Right lobe of liver (tissue), 6 donors: ENCODE data around the gene PHF21B. TPM values are rescaled to one million over a fixed set of nuclear protein-coding genes. Genes with fewer than 3 reads are reported as not detected.
"Not testable (repeated sequence)": the region's sequence is repeated elsewhere in the genome, so short reads cannot be mapped to it uniquely, and the experiment has no call there.

Experiments
- ATAC-seq, 4 donors: fragments of 200-7000 bp; cut with Tn5 transposase; one replicate each; pipeline ENCODE4 v1.9.1; 2020; ENCODE audit warnings: mild to moderate bottlenecking in 4 of 4, moderate library complexity in 4 of 4
- DNase-seq, 3 donors: peaks; one replicate each; pipeline ENCODE4 v3.0.0-alpha.2; 2020
- H3K27ac ChIP-seq, 3 donors: fragments of 200-600 bp; one replicate each; pipeline ENCODE4 v1.8.0; 2022
- H3K27me3 ChIP-seq, 2 donors: fragments of 200-600 bp; one replicate each; pipeline ENCODE4 v1.8.0; 2022
- H3K36me3 ChIP-seq, 4 donors: fragments of 200-600 bp; sonication (generic) in 1 of 4; one replicate each; pipeline versions ENCODE4 v1.5.1 to v1.8.0; 2017 to 2022; ENCODE audit warnings: control low read depth in 1 of 4
- H3K4me1 ChIP-seq, 4 donors: fragments of 200-600 bp; sonication (generic) in 1 of 4; one replicate each; pipeline versions ENCODE4 v1.5.1 to v1.8.0; 2017 to 2022; ENCODE audit warnings: control low read depth in 1 of 4
- H3K4me3 ChIP-seq, 3 donors: fragments of 200-600 bp; one replicate each; pipeline ENCODE4 v1.8.0; 2022
- H3K9me3 ChIP-seq, 4 donors: fragments of 200-600 bp; sonication (generic) in 1 of 4; one replicate each; pipeline versions ENCODE4 v1.5.1 to v1.8.0; 2017 to 2022; ENCODE audit warnings: control low read depth in 1 of 4
- POLR2A ChIP-seq: fragments of 450-650 bp; IDR thresholded peaks from one replicate; pipeline ENCODE4 v1.6.1; 2017; ENCODE audit warnings: antibody characterized with exemption, mild to moderate bottlenecking
- WGBS: methylation state at CpG from one replicate; pipeline ENCODE4 v1.1.6; 2018; ENCODE audit warnings: low coverage, low lambda C conversion rate; ENCODE audit not compliant: insufficient coverage; ENCODE audit errors: missing lambda C conversion rate; 5-methylcytosine and 5-hydroxymethylcytosine counted together
- intact Hi-C, 2 donors: fragments of 100-400 bp; cut with DNase I; formaldehyde crosslinking; loops; one replicate each; pipeline versions ENCODE4 v1.11.2 to v1.14.1; 2022
- total RNA-seq, 6 experiments: library from RNA; depleted of rRNA in 2 of 6; stranded (reverse); fragments of >200 nt in 2 of 6; fragmentation: NEBNext Ultra II Directional in 3 of 6; extraction: Animal tissue kit (Norgen Biotek cat#: 25700) in 3 of 6; gene quantifications; one replicate each; pipeline versions ENCODE4 v1.1.0 to v1.2.4, GENCODE V29; 2016 to 2023
- TF ChIP-seq, protein P1 (sequence below), 4 donors: fragments of 200-600 bp in 3 of 4; fragments of 450-650 bp in 1 of 4; IDR thresholded peaks; one replicate each; pipeline versions ENCODE4 v1.5.1 to v1.8.0; 2016 to 2022; ENCODE audit warnings: antibody characterized with exemption in 4 of 4, mild to moderate bottlenecking in 2 of 4
- donor health status: DM: no; HTN: yes; CAD: no.
- donor health status: DM: no; HTN: no; CAD: no.
- donor health status: DM: no; HTN: no; CAD: no.
- donor health status: DM: no; HTN: yes; CAD: no.
- donor health status: DM: no; HTN: yes; CAD: no.

PHF21B gene
- total RNA-seq, 6 experiments from 2014 or later, result not detected

DNA sequence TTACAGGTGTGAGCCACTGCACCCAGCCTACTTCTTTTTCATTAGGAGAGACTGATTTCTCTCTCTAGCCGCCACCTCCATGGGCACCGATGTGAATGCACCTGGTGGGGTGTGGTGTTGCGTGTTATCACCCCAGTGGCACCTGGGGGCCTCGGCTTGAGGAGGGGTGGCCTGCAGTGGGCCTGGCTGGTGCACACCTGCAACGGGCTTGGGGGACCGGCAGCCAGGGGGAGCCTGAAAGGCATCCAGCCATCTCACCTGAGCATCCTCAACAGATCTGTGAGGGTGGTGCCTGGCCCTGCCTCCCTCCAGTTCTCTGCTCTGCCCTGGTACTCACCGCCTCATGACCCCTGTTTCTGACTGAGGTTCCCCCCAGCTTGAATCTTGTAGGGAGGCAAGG, 148.6 kb downstream of the PHF21B start:
- no peak for DNase-seq
- TF ChIP-seq, protein P1, sequence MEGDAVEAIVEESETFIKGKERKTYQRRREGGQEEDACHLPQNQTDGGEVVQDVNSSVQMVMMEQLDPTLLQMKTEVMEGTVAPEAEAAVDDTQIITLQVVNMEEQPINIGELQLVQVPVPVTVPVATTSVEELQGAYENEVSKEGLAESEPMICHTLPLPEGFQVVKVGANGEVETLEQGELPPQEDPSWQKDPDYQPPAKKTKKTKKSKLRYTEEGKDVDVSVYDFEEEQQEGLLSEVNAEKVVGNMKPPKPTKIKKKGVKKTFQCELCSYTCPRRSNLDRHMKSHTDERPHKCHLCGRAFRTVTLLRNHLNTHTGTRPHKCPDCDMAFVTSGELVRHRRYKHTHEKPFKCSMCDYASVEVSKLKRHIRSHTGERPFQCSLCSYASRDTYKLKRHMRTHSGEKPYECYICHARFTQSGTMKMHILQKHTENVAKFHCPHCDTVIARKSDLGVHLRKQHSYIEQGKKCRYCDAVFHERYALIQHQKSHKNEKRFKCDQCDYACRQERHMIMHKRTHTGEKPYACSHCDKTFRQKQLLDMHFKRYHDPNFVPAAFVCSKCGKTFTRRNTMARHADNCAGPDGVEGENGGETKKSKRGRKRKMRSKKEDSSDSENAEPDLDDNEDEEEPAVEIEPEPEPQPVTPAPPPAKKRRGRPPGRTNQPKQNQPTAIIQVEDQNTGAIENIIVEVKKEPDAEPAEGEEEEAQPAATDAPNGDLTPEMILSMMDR (IDR thresholded peaks at IDR 0.05), result no peak
- no peak for TF ChIP-seq POLR2A
- H3K36me3 ChIP-seq, result no peaks in the 10 kb centered on the region

DNA sequence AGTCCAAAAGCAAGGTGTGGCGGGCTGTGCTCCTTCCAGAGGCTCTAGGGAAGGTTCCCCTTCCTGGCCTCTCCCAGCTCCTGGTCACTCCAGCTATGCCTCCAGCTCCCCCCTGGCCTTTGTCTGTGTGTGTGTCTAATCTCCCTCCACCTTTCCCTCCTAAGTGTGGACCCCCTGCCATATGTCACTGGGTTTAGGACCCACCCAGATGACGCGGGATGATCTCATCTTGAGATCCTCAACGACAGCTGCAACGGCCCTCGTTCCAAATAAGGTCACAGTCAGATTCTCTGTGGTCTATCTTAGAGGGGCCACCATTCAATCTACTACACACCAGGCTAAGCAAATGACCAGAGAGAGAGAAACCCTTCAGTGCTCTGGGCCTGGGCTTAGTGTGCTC, 149.5 kb downstream of the PHF21B start:
- 100% methylated on average over 1 of the region's 6 CpGs for WGBS
- no peak for ATAC-seq
- no peak for TF ChIP-seq POLR2A
- TF ChIP-seq, protein P1 (IDR thresholded peaks at IDR 0.05), result no peak
- no peaks in the 10 kb centered on the region for H3K9me3 ChIP-seq
- H3K27me3 ChIP-seq, result no peaks in the 10 kb centered on the region
- no peak for DNase-seq
- no peak overlapping the region for H3K27ac ChIP-seq
- no peaks in the 10 kb centered on the region for H3K36me3 ChIP-seq
- H3K4me3 ChIP-seq, result no peak overlapping the region
- H3K4me1 ChIP-seq, result no peaks in the 10 kb centered on the region
- intact Hi-C loops, result no loop called here

More for the DNA sequence above, 148.6 kb downstream of the PHF21B start:
- Histone ChIP-seq H3K27ac (no peak overlapping the region), H3K4me3 (no peak overlapping the region), H3K9me3 (no peaks in the 10 kb centered on the region), H3K27me3 (no peaks in the 10 kb centered on the region), H3K4me1 (no peaks in the 10 kb centered on the region)
- no peak for ATAC-seq
- no CpG with 5 or more reads among the region's 7 CpGs for WGBS
- intact Hi-C loops, result no loop called here

DNA sequence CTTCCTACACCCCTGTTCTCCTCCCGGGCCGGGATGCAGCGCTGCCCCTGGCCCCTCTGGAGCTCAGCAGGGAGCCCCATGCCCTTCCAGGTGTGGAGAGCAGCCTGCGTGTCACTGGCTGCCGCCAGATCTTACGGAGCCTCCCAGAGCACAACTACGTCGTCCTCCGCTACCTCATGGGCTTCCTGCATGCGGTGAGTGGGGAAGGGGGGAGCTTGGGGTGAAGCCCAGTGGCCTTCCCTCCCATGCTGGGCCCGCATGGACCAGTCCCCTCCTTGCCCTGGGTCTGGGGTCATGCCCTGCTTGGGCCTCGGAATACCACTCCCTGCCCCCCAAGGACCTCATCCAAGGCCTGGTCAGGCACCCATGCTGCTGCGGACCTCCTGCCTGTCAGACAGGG, 150.2 kb downstream of the PHF21B start:
- no peak overlapping the region for H3K4me3 ChIP-seq
- no CpG with 5 or more reads among the region's 13 CpGs for WGBS
- intact Hi-C loops, result no loop called here
- no peaks in the 10 kb centered on the region for H3K36me3 ChIP-seq
- no peak overlapping the region for H3K27ac ChIP-seq
- DNase-seq (peak in 1 of 3 donors; percentile 12), ATAC-seq (peak in 1 of 4 donors; percentile 10)
- H3K4me1 ChIP-seq, result no peaks in the 10 kb centered on the region
- H3K27me3 ChIP-seq, result no peaks in the 10 kb centered on the region
- H3K9me3 ChIP-seq, result no peaks in the 10 kb centered on the region
- TF ChIP-seq POLR2A, result no peak
- TF ChIP-seq, protein P1 (IDR thresholded peaks at IDR 0.05), result no peak

DNA sequence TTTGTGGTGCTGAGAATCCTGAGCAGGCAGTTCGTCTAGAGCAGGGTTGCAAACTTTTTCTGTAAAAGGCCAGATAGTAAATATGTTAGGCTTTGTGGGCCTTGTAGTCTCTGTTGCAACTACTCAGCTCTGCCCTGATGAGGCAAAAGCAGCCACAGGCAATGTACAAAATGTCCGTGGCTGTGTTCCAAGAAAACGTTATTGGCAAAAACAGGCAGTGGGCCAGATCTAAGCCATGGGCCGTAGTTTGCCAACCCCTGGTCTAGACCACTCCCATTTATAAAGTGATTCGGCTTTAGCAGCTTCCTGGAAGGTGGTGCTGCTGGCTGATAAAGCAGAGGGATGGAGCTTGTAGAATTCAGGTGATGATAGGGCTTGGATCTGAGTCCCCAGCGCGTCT, 151.0 kb downstream of the PHF21B start:
- H3K4me3 ChIP-seq, ATAC-seq, H3K27me3 ChIP-seq, H3K36me3 ChIP-seq, H3K27ac ChIP-seq, H3K9me3 ChIP-seq, H3K4me1 ChIP-seq, DNase-seq, intact Hi-C loops: not testable (repeated sequence)
- 40% methylated on average over 4 of the region's 7 CpGs for WGBS

DNA sequence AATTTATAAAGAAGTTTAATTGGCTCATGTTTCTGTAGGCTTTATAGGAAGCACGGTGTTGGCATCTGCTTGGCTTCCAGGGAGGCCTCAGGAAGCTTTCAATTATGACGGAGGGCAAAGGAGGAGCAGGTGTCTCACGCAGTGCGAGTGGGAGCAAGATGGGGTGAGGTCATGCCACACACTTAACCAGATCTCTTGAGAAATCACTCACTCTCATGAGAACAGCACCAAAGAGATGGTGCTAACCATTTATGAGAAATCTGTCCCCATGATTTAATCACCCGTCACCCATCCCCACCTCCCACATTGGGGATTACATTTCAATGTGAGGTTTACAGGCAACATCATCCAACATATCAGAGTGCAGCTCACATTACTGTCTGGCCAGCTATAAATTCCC, 153.9 kb downstream of the PHF21B start:
- Histone ChIP-seq H3K36me3 (no peaks in the 10 kb centered on the region), H3K4me3 (no peak overlapping the region), H3K4me1 (no peaks in the 10 kb centered on the region), H3K9me3 (no peaks in the 10 kb centered on the region), H3K27ac (no peak overlapping the region), H3K27me3 (no peaks in the 10 kb centered on the region)
- 77% methylated on average over 3 of the region's 5 CpGs for WGBS
- ATAC-seq, result no peak
- TF ChIP-seq, protein P1 (IDR thresholded peaks at IDR 0.05), result no peak
- TF ChIP-seq POLR2A, result no peak
- DNase-seq, result peak in 2 of 3 donors; percentile 10 to 20
- intact Hi-C loops, result no loop called here

DNA sequence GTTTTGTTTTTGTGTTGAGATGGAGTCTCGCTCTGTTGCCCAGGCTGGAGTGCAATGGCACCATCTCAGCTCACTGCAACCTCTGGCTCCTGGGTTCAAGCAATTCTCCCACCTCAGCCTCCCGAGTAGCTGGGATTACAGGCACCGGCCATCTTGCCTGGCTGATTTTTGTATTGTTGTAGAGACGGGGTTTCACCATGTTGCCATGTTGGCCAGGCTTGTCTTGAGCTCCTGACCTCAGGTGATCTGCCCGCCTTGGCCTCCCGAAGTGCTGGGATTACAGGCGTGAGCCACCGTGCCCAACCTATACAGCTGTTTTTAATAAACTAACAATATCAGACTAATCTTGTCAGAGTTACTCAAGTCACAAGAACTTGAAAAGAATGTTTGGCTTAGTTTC, 155.2 kb downstream of the PHF21B start:
- 88% methylated on average over 7 of the region's 8 CpGs for WGBS
- peak in 1 of 3 donors; percentile 10 for DNase-seq

More for the DNA sequence above, 155.2 kb downstream of the PHF21B start:
- H3K27ac ChIP-seq, H3K27me3 ChIP-seq, H3K4me1 ChIP-seq, H3K4me3 ChIP-seq, ATAC-seq, H3K9me3 ChIP-seq, H3K36me3 ChIP-seq, intact Hi-C loops: not testable (repeated sequence)
